SK-N-SH treated with all-trans-retinoic acid at 6 μM for 48 hours (cell line): ENCODE data around the gene IGLL5.

ENCODE experiments used
- ATAC-seq: fragments of 200-7000 bp; cut with Tn5 transposase; 3 replicates; pipeline ENCODE4 v1.9.1; 2020; ENCODE audit warnings: mild to moderate bottlenecking, moderate library complexity
- ARNTL ChIP-seq: fragments of 450-650 bp; formaldehyde crosslinking; IDR thresholded peaks from 2 replicates; pipeline ENCODE4 v1.5.0; 2020; ENCODE audit warnings: low read depth, mild to moderate bottlenecking, moderate library complexity, borderline replicate concordance
- BACH2 ChIP-seq: fragments of 250-450 bp; sonication (Bioruptor Pico); IDR thresholded peaks from 2 replicates; pipeline ENCODE4 v1.9.0; 2021; ENCODE audit warnings: mild to moderate bottlenecking, borderline replicate concordance
- CREB5 ChIP-seq: fragments of 250-450 bp; sonication (Bioruptor Pico); IDR thresholded peaks from 2 replicates; pipeline ENCODE4 v1.5.1; 2020; ENCODE audit warnings: low read depth, mild to moderate bottlenecking, moderate library complexity
- CSDC2 ChIP-seq: fragments of 250-450 bp; sonication (Bioruptor Pico); IDR thresholded peaks from 2 replicates; pipeline ENCODE4 v1.5.0; 2020; ENCODE audit warnings: mild to moderate bottlenecking, moderate library complexity
- ESRRG ChIP-seq: fragments of 250-450 bp; sonication (Bioruptor Pico); IDR thresholded peaks from 2 replicates; pipeline ENCODE4 v1.6.1; 2021; ENCODE audit warnings: mild to moderate bottlenecking
- GLIS3 ChIP-seq: fragments of 250-450 bp; sonication (Bioruptor Pico); IDR thresholded peaks from 2 replicates; pipeline ENCODE4 v1.5.0; 2020; ENCODE audit warnings: mild to moderate bottlenecking, moderate library complexity
- ISL1 ChIP-seq: fragments of 250-450 bp; sonication (Bioruptor Pico); IDR thresholded peaks from 2 replicates; pipeline ENCODE4 v2.1.2; 2022; ENCODE audit warnings: mild to moderate bottlenecking, moderate library complexity
- OSR1 ChIP-seq: fragments of 250-450 bp; sonication (Bioruptor Pico); IDR thresholded peaks from 2 replicates; pipeline ENCODE4 v1.8.0; 2022; ENCODE audit warnings: moderate library complexity, mild to moderate bottlenecking, inconsistent platforms
- PATZ1 ChIP-seq: fragments of 250-450 bp; sonication (Bioruptor Pico); IDR thresholded peaks from 2 replicates; pipeline ENCODE4 v1.8.0; 2020; ENCODE audit warnings: mild to moderate bottlenecking, moderate library complexity, borderline replicate concordance
- POU6F1 ChIP-seq: fragments of 250-450 bp; sonication (Bioruptor Pico); IDR thresholded peaks from 2 replicates; pipeline ENCODE4 v1.8.0; 2021; ENCODE audit warnings: low read depth, mild to moderate bottlenecking, moderate library complexity, borderline replicate concordance
- PPARA ChIP-seq: fragments of 250-450 bp; sonication (Bioruptor Pico); IDR thresholded peaks from 2 replicates; pipeline ENCODE4 v1.5.0; 2020; ENCODE audit warnings: mild to moderate bottlenecking, borderline replicate concordance
- SNAI2 ChIP-seq: fragments of 250-450 bp; sonication (Bioruptor Pico); IDR thresholded peaks from 2 replicates; pipeline ENCODE4 v1.5.0; 2020; ENCODE audit warnings: mild to moderate bottlenecking, moderate library complexity
- TOX ChIP-seq: fragments of 250-450 bp; sonication (Bioruptor Pico); IDR thresholded peaks from 2 replicates; pipeline ENCODE4 v1.8.0; 2021; ENCODE audit warnings: mild to moderate bottlenecking, moderate library complexity, borderline replicate concordance
- TSHZ2 ChIP-seq: fragments of 250-450 bp; sonication (Bioruptor Pico); IDR thresholded peaks from 2 replicates; pipeline ENCODE4 v1.5.0; 2020; ENCODE audit warnings: mild to moderate bottlenecking, moderate library complexity
- ZNF565 ChIP-seq: fragments of 450-650 bp; formaldehyde crosslinking; conservative IDR thresholded peaks from 2 replicates; pipeline ENCODE4 v1.5.0; 2020; ENCODE audit warnings: low read depth, mild to moderate bottlenecking, moderate library complexity
- ZNF70 ChIP-seq: fragments of 450-650 bp; formaldehyde crosslinking; IDR thresholded peaks from 2 replicates; pipeline ENCODE4 v1.5.0; 2020; ENCODE audit warnings: mild to moderate bottlenecking, moderate library complexity

The IGLL5 gene

GRCh38 chr22:22939588-22940368, 52.2 kb downstream of the IGLL5 start:
- ATAC-seq: no peak
- TF ChIP-seq ZNF565 (CRISPR knock-in tag) (no peak), PPARA (CRISPR knock-in tag) (no peak), ARNTL (CRISPR knock-in tag) (no peak), SNAI2 (CRISPR knock-in tag) (no peak), BACH2 (no peak)

GRCh38 chr22:22940961-22941605, 53.5 kb downstream of the IGLL5 start:
- no peak for TF ChIP-seq CSDC2
- no peak for TF ChIP-seq TSHZ2 (CRISPR knock-in tag)
- TF ChIP-seq PATZ1 (CRISPR knock-in tag): no peak
- TF ChIP-seq ESRRG (CRISPR knock-in tag): no peak
- TF ChIP-seq OSR1 (CRISPR knock-in tag): no peak
- TF ChIP-seq ISL1 (CRISPR knock-in tag): no peak
- no peak for TF ChIP-seq POU6F1 (CRISPR knock-in tag)
- no peak for TF ChIP-seq GLIS3
- no peak for ATAC-seq

- no peak for TF ChIP-seq CSDC2
- TF ChIP-seq TOX (CRISPR knock-in tag): no peak
- no peak for TF ChIP-seq ZNF565 (CRISPR knock-in tag)
- TF ChIP-seq ZNF70 (CRISPR knock-in tag): no peak
- TF ChIP-seq CREB5 (CRISPR knock-in tag): no peak
- no peak for TF ChIP-seq ISL1 (CRISPR knock-in tag)
- no peak for TF ChIP-seq PATZ1 (CRISPR knock-in tag)
- no peak for ATAC-seq
Measured at GRCh38 chr22:22941831-22942510, 54.4 kb downstream of the IGLL5 start.
